GM12873 (cell line): Measurements from ENCODE around the gene CD4.

Experiments used
- CTCF ChIP-seq: IDR thresholded peaks from 2 replicates; pipeline ENCODE4 v1.5.1; 2012; ENCODE audit warnings: low read depth, mild to moderate bottlenecking, moderate library complexity, low read length, control low read depth; ENCODE audit not compliant: insufficient read depth; ENCODE audit errors: missing control alignments

The CD4 gene

DNA sequence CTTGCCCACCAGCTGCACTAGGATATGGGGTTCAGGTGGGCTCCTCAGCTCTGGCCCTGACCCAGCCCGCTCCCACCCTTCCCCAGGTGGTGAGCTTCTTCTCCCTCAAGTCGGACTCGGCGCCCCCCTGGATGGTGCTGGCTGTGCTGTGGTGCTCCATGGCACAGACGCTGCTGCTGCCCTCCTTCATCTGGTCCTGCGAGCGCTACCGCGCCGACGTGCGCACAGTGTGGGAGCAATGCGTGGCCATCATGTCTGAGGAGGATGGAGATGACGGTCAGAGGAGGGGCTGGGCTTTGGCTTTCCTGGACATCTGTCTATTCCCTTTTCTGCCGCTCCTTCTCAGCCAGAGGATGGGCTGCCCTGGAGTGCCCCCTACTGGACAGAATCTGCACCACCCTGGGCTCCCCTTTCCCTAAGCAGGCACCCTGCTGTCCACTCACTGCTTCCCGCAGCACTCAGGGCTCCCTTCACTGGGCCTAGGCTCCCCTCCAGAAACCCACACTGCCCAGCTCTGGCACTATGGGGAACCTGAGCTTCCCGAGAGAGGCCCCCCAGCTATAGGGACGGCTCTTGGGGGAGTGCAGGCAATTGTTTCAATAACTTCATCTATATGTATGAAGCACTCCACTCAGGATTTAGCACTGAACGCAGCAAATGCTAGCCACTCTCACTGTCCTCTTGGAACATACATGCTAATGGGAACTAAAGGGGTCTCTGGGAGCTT lies 36.2 kb downstream of the CD4 start:
- peak; percentile 97 for TF ChIP-seq CTCF

DNA sequence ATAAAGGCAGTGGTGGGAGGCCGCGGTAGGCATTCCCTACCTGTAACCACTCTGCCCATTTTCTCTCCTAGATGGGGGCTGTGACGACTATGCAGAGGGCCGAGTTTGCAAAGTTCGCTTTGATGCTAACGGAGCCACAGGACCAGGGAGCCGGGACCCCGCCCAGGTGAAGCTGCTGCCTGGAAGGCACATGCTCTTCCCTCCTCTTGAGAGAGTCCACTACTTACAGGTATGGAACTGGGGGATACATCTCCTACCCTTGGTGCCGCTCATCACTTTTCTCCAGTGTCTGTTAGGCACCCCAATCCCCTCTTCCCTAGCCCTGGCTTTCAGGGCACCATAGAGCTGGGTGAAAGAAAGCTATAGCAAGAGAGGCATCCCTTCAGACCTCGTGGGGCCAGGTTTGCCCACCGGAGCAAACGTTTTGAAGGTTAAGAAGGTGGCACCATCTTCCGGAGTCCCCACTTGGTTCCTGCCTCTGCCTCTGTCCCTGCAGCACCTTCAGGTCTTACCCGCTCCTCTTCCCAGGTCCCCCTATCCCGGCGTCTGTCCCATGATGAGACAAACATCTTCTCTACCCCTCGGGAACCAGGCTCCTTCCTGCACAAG lies 36.9 kb downstream of the CD4 start:
- no peak for TF ChIP-seq CTCF

GRCh38 chr12:6826734-6827436 lies 37.6 kb downstream of the CD4 start:
- TF ChIP-seq CTCF, result no peak

DNA sequence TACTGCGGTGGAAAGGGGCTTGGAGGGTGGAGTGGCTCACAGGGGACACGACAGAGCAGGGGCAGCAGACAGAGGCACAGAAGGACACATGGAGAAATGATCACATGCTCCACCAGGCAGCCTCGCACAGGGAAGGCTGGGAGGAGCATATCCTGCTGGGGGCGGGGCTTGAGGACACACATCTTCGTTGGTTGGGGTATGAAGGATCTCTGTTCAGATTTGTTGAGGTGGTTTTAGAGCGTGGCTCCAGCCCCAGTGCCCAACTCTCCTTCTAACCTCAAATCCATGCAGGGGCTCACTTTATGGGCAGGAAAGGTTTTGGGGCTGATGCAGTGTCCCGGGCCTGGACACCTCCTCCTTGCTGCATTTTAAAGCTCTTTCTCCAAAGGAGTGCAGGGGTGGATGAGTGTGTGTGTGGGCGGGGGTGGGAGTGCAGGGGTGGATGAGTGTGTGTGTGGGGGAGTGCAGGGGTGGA lies 38.1 kb downstream of the CD4 start:
- no peak for TF ChIP-seq CTCF

- no peak for TF ChIP-seq CTCF
These were observed 38.9 kb downstream of the CD4 start, which contains the start of gene P3H3 for GRCh38 chr12:6827982-6828780. P3H3 (plus strand) TSS chr12:6828407; CDS start chr12:6828441, 34 bp downstream.

- no peak for TF ChIP-seq CTCF
These were observed 39.6 kb downstream of the CD4 start for GRCh38 chr12:6828781-6829535.
